ENCODE measurements around the gene BORCS8. TPM values are rescaled to one million over a fixed set of nuclear protein-coding genes. Genes with fewer than 3 reads are reported as not detected.

BORCS8 gene
- total and polyA plus RNA-seq, 9 donors = 5.4 to 19.0 (median 15.0) TPM

GRCh38 chr19:19213426-19214158 lies 21.6 kb upstream of the BORCS8 start:
- WGBS, 3 donors = 39 to 47% (median 41%) methylated on average over 21 of the region's 21 CpGs
- intact Hi-C loops (cut with DNase I) = no loop called here
- no peak overlapping the region for H3K27ac ChIP-seq
- no peak overlapping the region for H3K4me3 ChIP-seq
- no peaks in the 10 kb centered on the region for H3K36me3 ChIP-seq
- no peak for DNase-seq
- H3K27me3 ChIP-seq = no peaks in the 10 kb centered on the region
- H3K4me1 ChIP-seq (ENCODE audit: insufficient read depth) = no peaks in the 10 kb centered on the region
- no peak for TF ChIP-seq EP300 (IDR thresholded peaks at IDR 0.05)
- TF ChIP-seq, protein P1, sequence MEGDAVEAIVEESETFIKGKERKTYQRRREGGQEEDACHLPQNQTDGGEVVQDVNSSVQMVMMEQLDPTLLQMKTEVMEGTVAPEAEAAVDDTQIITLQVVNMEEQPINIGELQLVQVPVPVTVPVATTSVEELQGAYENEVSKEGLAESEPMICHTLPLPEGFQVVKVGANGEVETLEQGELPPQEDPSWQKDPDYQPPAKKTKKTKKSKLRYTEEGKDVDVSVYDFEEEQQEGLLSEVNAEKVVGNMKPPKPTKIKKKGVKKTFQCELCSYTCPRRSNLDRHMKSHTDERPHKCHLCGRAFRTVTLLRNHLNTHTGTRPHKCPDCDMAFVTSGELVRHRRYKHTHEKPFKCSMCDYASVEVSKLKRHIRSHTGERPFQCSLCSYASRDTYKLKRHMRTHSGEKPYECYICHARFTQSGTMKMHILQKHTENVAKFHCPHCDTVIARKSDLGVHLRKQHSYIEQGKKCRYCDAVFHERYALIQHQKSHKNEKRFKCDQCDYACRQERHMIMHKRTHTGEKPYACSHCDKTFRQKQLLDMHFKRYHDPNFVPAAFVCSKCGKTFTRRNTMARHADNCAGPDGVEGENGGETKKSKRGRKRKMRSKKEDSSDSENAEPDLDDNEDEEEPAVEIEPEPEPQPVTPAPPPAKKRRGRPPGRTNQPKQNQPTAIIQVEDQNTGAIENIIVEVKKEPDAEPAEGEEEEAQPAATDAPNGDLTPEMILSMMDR (IDR thresholded peaks at IDR 0.05) = no peak
- no peak for TF ChIP-seq POLR2A (IDR thresholded peaks at IDR 0.05)
- no peaks in the 10 kb centered on the region for H3K9me3 ChIP-seq

DNA sequence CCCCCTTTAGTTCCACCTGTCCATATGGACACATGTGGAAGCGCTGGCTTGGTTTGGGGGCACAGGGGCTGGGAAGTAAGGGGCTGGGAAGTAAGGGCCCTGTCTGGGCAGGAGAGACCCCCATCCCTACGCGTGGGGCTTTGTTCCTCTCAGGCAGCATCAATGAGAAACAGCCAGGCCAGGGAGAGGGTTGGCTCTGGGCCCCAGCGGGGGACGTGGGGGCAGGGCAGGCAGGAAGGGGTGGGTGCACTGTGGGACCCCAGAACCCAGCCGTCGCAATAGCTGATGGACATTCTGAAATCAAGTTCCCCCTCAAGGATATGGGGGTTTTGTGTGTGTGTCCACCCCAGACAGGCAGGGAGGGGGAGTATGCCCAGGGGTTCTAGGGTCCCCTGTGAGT lies 21.0 kb upstream of the BORCS8 start:
- no peaks in the 10 kb centered on the region for H3K9me3 ChIP-seq
- TF ChIP-seq, protein P1 (IDR thresholded peaks at IDR 0.05) = no peak
- TF ChIP-seq EP300 (IDR thresholded peaks at IDR 0.05) (no peak), POLR2A (IDR thresholded peaks at IDR 0.05) (no peak)
- no peak overlapping the region for H3K27ac ChIP-seq
- H3K27me3 ChIP-seq = no peaks in the 10 kb centered on the region
- H3K4me1 ChIP-seq (ENCODE audit: insufficient read depth) = no peaks in the 10 kb centered on the region
- H3K36me3 ChIP-seq = no peaks in the 10 kb centered on the region
- DNase-seq = no peak
- no peak overlapping the region for H3K4me3 ChIP-seq
- intact Hi-C loops (cut with DNase I) = no loop called here
- WGBS, 3 donors = 0 to 10% (median 7%) methylated on average over 5 to 7 of the region's 7 CpGs

GRCh38 chr19:19211499-19212420 lies 19.8 kb upstream of the BORCS8 start, which contains the start of gene NCAN:
Gene NCAN, plus strand, starts transcription at chr19:19211958. Its CDS starts 4,996 bp downstream, at chr19:19216954.
- no peak within 1 kb of the TSS for H3K4me3 ChIP-seq
- no peaks in the 10 kb centered on the region for H3K9me3 ChIP-seq
- 7% methylated on average over 51 to 54 of the region's 54 CpGs for WGBS, 3 donors
- H3K27me3 ChIP-seq = no peaks in the 10 kb centered on the region
- intact Hi-C loops (cut with DNase I) = no loop called here
- no peak for DNase-seq
- no peak within 1 kb of the TSS for H3K27ac ChIP-seq
- H3K4me1 ChIP-seq (ENCODE audit: insufficient read depth) = no peaks in the 10 kb centered on the region
- H3K36me3 ChIP-seq = no peaks in the 10 kb centered on the region
- TF ChIP-seq POLR2A (IDR thresholded peaks at IDR 0.05) (no peak), EP300 (IDR thresholded peaks at IDR 0.05) (no peak)
- TF ChIP-seq, protein P1 (IDR thresholded peaks at IDR 0.05) = no peak

DNA sequence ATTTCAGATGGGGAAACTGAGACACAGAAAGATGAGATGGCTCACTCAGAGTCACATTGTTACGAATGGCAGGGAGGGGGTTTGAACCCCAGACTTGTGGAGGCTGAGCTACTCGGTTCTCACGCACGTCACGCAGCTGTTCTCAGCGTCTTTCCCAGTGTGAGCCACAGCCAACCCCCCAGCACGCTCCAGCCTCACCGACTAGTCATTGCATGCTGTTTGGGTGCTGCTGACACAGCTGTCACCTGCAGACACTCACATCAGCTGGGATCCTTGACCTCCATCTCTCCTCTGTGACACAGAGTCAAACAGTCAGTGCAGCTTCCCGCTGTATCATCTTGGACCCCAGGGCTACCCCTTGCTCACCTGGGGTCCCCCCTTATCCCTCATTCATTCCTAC lies 17.4 kb upstream of the BORCS8 start:
- no peaks in the 10 kb centered on the region for H3K4me1 ChIP-seq (ENCODE audit: insufficient read depth)
- 53 to 66% (median 56%) methylated on average over 9 of the region's 9 CpGs for WGBS, 3 donors
- H3K4me3 ChIP-seq = no peak overlapping the region
- DNase-seq = no peak
- H3K36me3 ChIP-seq = no peaks in the 10 kb centered on the region
- no peaks in the 10 kb centered on the region for H3K9me3 ChIP-seq
- intact Hi-C loops (cut with DNase I) = no loop called here
- no peaks in the 10 kb centered on the region for H3K27me3 ChIP-seq
- no peak overlapping the region for H3K27ac ChIP-seq
- TF ChIP-seq EP300 (IDR thresholded peaks at IDR 0.05) (no peak), POLR2A (IDR thresholded peaks at IDR 0.05) (no peak)
- TF ChIP-seq, protein P1 (IDR thresholded peaks at IDR 0.05) = no peak

All from ovary (tissue), 9 donors.